Stimulated activated CD4-positive, alpha-beta T cell treated with anti-CD3 and anti-CD28 coated beads, Interleukin-4, amount 100 ng/mL, for 24 hours (primary cell): ENCODE results near the gene VCP.

Source experiments
- DNase-seq: peaks from one replicate; pipeline ENCODE4 v3.0.0-alpha.2; 2020

Gene VCP

GRCh38 chr9:35072461-35073278 lies at the start of gene VCP:
Gene VCP, minus strand, starts transcription at chr9:35072625. Its CDS starts 272 bp downstream, at chr9:35072353.
- DNase-seq, result peak; percentile 98

GRCh38 chr9:35116898-35117551 lies 44.6 kb upstream of the VCP start:
- peak; percentile 93 for DNase-seq

GRCh38 chr9:35116539-35116897 lies 44.1 kb upstream of the VCP start:
- DNase-seq, result no peak

GRCh38 chr9:35115680-35116538 lies 43.5 kb upstream of the VCP start, which contains the start of gene ATOSB:
Gene ATOSB, minus strand, starts transcription at chr9:35115862. Its CDS starts 7,588 bp downstream, at chr9:35108274.
- DNase-seq, result peak; percentile 94

- no peak for DNase-seq
Observed at GRCh38 chr9:35114840-35115628, 42.6 kb upstream of the VCP start.

- DNase-seq, result peak; percentile 70
Observed at GRCh38 chr9:35114113-35114839, 41.9 kb upstream of the VCP start.

GRCh38 chr9:35112257-35113020 lies 40.0 kb upstream of the VCP start:
- DNase-seq, result no peak

- DNase-seq, result peak; percentile 97
Observed at GRCh38 chr9:35111001-35111933, 38.8 kb upstream of the VCP start.

- DNase-seq, result no peak
Observed at GRCh38 chr9:35110327-35110761, 37.9 kb upstream of the VCP start.

- DNase-seq, result no peak
Observed at GRCh38 chr9:35108946-35109575, 36.6 kb upstream of the VCP start.

GRCh38 chr9:35108461-35108860 lies 36.0 kb upstream of the VCP start:
- DNase-seq, result no peak

GRCh38 chr9:35107297-35108290 lies 35.2 kb upstream of the VCP start:
- DNase-seq, result no peak

GRCh38 chr9:35106343-35106730 lies 33.9 kb upstream of the VCP start:
- no peak for DNase-seq

- DNase-seq, result no peak
Observed at GRCh38 chr9:35105571-35106342, 33.3 kb upstream of the VCP start.

GRCh38 chr9:35105126-35105525 lies 32.7 kb upstream of the VCP start:
- DNase-seq, result no peak

- DNase-seq, result no peak
Observed at GRCh38 chr9:35104586-35104985, 32.2 kb upstream of the VCP start.

GRCh38 chr9:35103660-35104191 lies 31.3 kb upstream of the VCP start:
- DNase-seq, result no peak
